GM15510 (cell line): ENCODE measurements around the gene CDC25C.

Source experiments
- POLR2A ChIP-seq: IDR thresholded peaks from 3 replicates; pipeline ENCODE4 v1.6.1; 2011; ENCODE audit warnings: borderline replicate concordance; ENCODE audit not compliant: insufficient read length; ENCODE audit errors: extremely low read depth

The CDC25C gene

GRCh38 chr5:138330813-138331448 lies 673 bp downstream of the CDC25C start:
- TF ChIP-seq POLR2A, result no peak

DNA sequence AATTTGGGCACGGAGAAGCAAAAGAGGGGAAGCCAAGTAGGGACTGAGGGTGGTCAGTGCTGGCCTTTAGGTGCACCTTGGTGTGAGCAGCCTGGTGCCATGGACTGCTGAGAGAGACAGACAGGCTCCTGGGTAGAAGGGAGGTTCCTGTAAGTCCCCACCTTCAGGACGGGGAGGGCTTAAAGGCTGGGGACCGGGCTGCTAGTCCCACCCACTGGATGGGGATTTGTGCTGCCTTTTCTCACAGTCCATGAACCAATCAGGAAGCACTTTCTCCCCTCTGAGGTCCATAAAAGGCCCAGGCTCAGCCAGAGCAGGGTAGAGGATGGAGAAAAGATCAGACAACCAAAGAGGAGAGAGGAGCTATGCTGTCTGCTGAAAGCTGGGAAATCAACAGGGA lies 15.2 kb downstream of the CDC25C start:
- TF ChIP-seq POLR2A, result no peak

DNA sequence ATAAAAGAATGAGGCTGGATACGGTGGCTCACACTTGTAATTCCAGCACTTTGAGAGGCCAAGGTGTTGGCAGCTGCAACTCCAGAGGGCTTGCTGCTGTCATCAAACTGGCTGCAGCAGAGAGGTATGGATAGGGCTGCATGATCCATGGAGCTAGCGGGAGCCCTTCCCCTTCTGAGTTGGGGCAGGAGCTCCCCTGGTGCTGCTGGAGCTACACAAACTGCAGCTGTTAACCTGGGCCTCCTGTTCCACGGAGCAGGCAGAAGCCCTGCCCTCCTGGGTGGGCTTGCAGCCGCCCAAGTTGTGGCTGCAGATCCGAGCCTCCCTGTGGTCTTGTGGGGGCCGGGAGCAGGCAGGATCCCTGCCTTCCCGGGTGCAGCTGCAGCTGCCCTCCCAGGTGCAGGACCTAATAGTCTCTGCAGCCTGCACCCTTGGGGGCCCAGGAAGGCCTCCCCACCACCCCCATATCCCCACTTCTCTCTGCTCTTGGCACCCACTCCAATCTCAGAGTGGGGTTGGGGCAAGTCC lies 15.8 kb downstream of the CDC25C start:
- no peak for TF ChIP-seq POLR2A

GRCh38 chr5:138305797-138306196 lies 25.8 kb downstream of the CDC25C start:
- TF ChIP-seq POLR2A, result no peak

DNA sequence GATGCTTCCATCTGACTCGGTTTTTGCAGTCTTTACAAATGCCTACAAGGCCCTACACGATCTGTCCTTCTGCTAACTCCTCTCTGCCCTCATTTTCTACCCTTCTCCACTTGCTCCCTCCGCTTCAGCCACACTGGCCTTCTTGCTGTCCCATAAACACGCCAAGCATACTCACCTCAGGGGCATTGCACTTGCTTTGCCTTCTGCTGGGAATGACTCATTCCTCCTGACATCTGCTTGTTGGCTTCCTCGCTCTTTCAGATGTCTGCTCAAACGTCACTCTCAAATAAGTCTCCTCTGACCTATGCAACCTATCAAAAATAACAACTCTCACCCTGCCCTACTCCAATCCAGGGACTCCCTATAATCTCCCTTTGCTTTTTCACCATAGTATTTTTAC lies 28.2 kb downstream of the CDC25C start:
- TF ChIP-seq POLR2A, result no peak

- no peak for TF ChIP-seq POLR2A
These were observed 42.3 kb downstream of the CDC25C start for GRCh38 chr5:138289296-138289695.

GRCh38 chr5:138287246-138287645 lies 44.4 kb downstream of the CDC25C start:
- no peak for TF ChIP-seq POLR2A

DNA sequence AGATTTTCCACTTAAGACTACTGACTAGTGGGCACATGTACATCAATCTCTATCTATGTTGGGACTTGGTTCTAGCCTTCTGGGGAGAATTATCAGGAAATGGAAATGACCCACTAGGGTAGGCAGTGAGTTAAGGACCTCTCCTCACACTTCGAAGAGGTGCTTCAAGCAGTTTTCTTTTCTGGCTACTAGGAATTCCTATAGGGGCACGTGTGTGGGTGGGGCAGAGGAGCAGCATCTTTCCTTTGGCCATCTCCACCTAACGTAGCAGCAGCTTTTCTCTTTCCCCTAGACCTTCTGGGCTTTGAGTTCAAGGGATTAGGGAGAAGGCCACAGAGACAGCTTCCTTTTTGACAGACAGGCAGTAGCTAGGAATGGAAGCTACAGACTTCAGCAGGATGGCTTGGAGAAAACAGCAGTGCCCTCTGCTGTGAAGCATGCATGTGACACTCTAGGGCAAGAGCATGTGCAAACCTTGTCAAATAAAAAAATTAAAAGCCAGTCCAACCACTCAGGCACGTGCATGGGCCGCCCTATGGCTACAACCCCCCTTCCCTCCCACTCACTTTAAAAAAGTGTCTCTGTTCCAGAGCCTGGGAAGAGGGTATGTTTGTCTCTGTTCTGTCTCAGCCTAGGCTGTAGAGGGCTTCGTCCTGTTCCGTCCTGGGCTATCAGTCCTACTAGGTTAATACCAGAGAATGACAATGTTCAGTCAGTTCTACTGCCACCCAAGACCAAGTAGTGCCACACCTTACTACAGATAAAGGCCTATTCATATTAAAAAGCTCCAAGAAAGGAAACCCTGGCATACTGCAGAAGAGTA lies 48.5 kb downstream of the CDC25C start:
- no peak for TF ChIP-seq POLR2A

DNA sequence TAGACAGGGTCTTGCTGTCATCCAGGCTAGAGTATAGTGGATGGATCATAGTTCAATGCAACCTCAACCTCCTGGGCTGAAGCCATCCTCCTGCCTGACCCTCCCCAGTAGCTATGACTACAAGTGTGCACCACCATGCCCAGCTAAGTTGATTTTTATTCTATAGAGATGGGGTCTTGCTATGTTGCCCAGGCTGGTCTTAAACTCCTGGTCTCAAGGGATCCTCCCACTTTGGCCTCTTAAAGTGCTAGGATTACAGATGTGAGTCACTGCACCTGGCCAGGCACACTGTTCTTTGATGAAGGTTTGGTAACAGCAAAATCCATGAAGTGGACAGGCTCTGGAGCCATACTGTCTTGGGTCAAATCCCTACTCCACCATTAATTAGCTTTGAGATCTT lies 50.7 kb downstream of the CDC25C start:
- TF ChIP-seq POLR2A, result no peak

GRCh38 chr5:138276402-138277054 lies 55.1 kb downstream of the CDC25C start:
- no peak for TF ChIP-seq POLR2A

DNA sequence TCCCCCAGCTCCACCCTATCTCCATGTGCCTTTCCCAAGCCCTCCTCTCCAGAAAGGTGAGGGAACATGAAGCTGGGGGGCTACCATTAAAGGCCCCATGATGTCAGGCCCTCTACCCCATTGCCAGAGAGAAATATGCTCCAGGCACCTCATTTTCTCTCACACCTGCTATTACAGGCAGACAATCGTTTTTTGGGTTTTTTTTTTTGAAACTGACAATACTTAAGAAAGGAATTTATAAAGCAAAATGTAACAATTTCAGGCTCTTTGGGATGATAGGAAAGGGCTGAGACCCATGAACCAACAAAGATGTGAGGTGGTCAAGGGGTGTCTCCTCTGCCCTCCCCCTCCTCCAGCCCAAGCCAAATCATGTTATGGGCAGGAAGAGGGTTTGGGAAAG lies 55.7 kb downstream of the CDC25C start:
- no peak for TF ChIP-seq POLR2A

DNA sequence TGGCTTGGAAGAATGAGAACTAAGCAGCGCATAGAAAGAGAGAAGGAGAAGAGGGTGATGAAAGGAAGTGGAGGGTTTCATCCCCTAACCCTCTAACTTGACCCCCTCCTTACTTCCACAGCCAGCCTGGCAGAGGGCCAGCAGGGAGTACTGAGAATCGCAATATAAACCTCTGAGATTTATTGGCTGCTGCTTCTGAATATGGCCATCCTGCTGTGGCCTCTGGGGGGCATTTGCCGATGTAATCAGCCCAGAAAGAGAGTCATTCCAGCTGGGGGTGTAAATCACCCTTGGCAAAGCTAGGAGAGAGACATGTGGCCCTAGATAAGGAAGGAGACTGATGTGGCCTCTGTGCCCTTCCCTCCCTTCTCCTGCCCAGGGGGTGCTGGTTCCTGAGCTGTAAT lies 56.2 kb downstream of the CDC25C start:
- no peak for TF ChIP-seq POLR2A

- TF ChIP-seq POLR2A, result no peak
These were observed 57.3 kb downstream of the CDC25C start, which contains the start of gene GFRA3 for GRCh38 chr5:138274189-138274853. TSS of gene GFRA3 (minus strand) at chr5:138274621. CDS start at chr5:138274424, 197 bp downstream.

DNA sequence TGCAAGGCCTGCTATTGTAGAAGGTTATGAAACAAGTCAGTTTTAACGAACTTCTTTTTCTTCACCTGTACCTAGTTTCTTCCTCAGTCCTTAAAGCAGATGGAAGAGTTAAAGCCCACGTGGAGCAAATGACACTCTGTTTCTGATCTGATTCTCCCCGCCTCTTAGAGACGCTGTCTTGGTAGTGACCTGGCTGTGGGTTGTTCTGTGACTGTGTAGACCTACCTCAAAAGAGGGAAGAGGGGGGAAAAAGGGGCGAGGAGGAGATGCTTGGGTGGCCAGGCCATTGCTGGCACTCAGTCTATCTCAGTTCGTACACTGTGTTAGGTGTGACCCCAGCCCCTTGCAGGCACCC lies 57.8 kb downstream of the CDC25C start:
- no peak for TF ChIP-seq POLR2A

DNA sequence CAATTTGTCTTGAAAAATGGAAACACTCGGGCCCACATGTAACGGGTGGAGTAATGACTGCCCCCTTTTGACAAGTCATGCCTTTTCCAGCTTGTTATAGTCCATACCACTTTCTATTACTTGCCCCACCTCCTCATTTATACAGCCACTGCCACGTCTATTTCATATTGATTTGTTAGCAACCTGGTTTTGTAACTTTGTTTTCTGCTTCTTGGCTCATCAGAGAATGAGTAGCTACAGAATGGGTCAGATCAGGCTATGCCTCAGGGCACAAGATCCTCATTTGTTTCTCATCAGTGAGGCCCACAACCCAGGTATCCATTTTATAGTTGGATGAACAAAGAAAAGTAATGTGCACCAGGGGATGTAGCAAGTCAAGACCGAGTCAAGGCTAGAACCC lies 58.9 kb downstream of the CDC25C start:
- TF ChIP-seq POLR2A, result no peak
